ENCODE measurements around the gene HAP1. TPM values are rescaled to one million over a fixed set of nuclear protein-coding genes. Genes with fewer than 3 reads are reported as not detected.

The HAP1 gene
- total RNA-seq, 4 donors from 2014 or later, result 0.34 to 0.94 (median 0.53) TPM

DNA sequence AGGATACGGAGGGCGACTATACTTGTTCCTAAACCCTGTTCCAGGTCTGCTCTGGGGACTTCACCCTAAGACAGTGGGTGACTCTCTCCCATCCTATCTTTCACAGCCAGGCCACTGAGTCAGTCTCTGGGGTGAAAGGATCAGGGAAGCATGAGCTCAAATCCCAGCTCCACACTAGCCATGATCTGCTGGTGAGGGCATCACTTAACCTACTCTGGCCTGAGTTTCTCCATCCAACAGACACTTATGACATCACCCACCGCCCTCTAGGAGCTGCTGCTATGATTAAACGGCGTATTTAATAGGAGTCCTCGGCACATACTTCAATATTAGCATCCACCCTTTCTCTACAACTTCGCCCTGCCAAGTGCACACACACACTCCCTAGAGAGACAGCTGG lies 12.2 kb downstream of the HAP1 start:
- Histone ChIP-seq H3K36me3 (no peaks in the 10 kb centered on the region), H3K27me3 (peaks cover 0 to 14% (median 0%) of the 10 kb centered on the region in 4 donors), H3K4me3 (no peak overlapping the region), H3K27ac (no peak overlapping the region), H3K9me3 (no peaks in the 10 kb centered on the region), H3K4me1 (peaks cover 0 to 33% (median 10%) of the 10 kb centered on the region in 3 donors)
- intact Hi-C loops (cut with DNase I), result no loop called here
- WGBS, 2 donors, result 86% methylated on average over 5 to 7 of the region's 7 CpGs
- no peak for DNase-seq
- TF ChIP-seq, protein P1, sequence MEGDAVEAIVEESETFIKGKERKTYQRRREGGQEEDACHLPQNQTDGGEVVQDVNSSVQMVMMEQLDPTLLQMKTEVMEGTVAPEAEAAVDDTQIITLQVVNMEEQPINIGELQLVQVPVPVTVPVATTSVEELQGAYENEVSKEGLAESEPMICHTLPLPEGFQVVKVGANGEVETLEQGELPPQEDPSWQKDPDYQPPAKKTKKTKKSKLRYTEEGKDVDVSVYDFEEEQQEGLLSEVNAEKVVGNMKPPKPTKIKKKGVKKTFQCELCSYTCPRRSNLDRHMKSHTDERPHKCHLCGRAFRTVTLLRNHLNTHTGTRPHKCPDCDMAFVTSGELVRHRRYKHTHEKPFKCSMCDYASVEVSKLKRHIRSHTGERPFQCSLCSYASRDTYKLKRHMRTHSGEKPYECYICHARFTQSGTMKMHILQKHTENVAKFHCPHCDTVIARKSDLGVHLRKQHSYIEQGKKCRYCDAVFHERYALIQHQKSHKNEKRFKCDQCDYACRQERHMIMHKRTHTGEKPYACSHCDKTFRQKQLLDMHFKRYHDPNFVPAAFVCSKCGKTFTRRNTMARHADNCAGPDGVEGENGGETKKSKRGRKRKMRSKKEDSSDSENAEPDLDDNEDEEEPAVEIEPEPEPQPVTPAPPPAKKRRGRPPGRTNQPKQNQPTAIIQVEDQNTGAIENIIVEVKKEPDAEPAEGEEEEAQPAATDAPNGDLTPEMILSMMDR (IDR thresholded peaks at IDR 0.05), result no peak
- no peak for TF ChIP-seq POLR2A (IDR thresholded peaks at IDR 0.05)

GRCh38 chr17:41718287-41718645 lies 16.2 kb downstream of the HAP1 start:
- TF ChIP-seq, protein P1 (IDR thresholded peaks at IDR 0.05), result no peak
- intact Hi-C loops (cut with DNase I), result no loop called here
- DNase-seq, result no peak

GRCh38 chr17:41717408-41718286 lies 16.8 kb downstream of the HAP1 start:
- H3K36me3 ChIP-seq, result no peaks in the 10 kb centered on the region
- DNase-seq, result no peak
- intact Hi-C loops (cut with DNase I), result no loop called here
- no peak overlapping the region for H3K4me3 ChIP-seq
- H3K9me3 ChIP-seq, result no peaks in the 10 kb centered on the region
- 36 to 37% methylated on average over 12 to 15 of the region's 15 CpGs for WGBS, 2 donors
- H3K27me3 ChIP-seq, result peaks cover 0 to 4% (median 0%) of the 10 kb centered on the region in 4 donors
- peak overlapping the region; percentile 28 to 62 (median 36) for H3K27ac ChIP-seq
- TF ChIP-seq, protein P1 (IDR thresholded peaks at IDR 0.05), result no peak
- TF ChIP-seq POLR2A (IDR thresholded peaks at IDR 0.05), result no peak
- H3K4me1 ChIP-seq, result peaks cover 0 to 19% (median 8%) of the 10 kb centered on the region in 3 donors

More at GRCh38 chr17:41718287-41718645, 16.2 kb downstream of the HAP1 start:
- WGBS, 2 donors, result 33 to 47% methylated on average over 3 of the region's 5 CpGs
- H3K4me3 ChIP-seq, result no peak overlapping the region
- peaks cover 0 to 2% (median 0%) of the 10 kb centered on the region in 4 donors for H3K27me3 ChIP-seq
- H3K9me3 ChIP-seq, result no peaks in the 10 kb centered on the region
- peaks cover 0 to 19% (median 8%) of the 10 kb centered on the region in 3 donors for H3K4me1 ChIP-seq
- H3K27ac ChIP-seq, result peak overlapping the region in 2 of 4 donors; percentile 42 to 62
- no peaks in the 10 kb centered on the region for H3K36me3 ChIP-seq

GRCh38 chr17:41711669-41712400 lies 22.6 kb downstream of the HAP1 start, which contains the start of gene GAST:
GAST (plus strand) TSS chr17:41712331; CDS start chr17:41715437, 3,106 bp downstream.
- intact Hi-C loops (cut with DNase I), result no loop called here
- Histone ChIP-seq H3K4me1 (peaks cover 0 to 2% (median 0%) of the 10 kb centered on the region in 3 donors), H3K27ac (no peak within 1 kb of the TSS), H3K4me3 (no peak within 1 kb of the TSS), H3K36me3 (no peaks in the 10 kb centered on the region), H3K9me3 (no peaks in the 10 kb centered on the region), H3K27me3 (peaks cover 0 to 27% (median 0%) of the 10 kb centered on the region in 4 donors)
- 90 to 91% methylated on average over 5 to 6 of the region's 12 CpGs for WGBS, 2 donors
- no peak for TF ChIP-seq POLR2A (IDR thresholded peaks at IDR 0.05)
- TF ChIP-seq, protein P1 (IDR thresholded peaks at IDR 0.05), result no peak
- DNase-seq, result no peak

Measured in esophagus squamous epithelium (tissue), 5 donors.